Activated naive CD4-positive, alpha-beta T cell treated with Interleukin-2 at 50 U/mL for 16 hours (primary cell): Measurements from ENCODE around the gene SAMD14.
A peak's percentile ranks its signal among the peaks of the same experiment; 100 is the strongest.

ENCODE experiments used
- DNase-seq: peaks from one replicate; pipeline ENCODE4 v3.0.0-alpha.2; 2020

The SAMD14 gene

DNA sequence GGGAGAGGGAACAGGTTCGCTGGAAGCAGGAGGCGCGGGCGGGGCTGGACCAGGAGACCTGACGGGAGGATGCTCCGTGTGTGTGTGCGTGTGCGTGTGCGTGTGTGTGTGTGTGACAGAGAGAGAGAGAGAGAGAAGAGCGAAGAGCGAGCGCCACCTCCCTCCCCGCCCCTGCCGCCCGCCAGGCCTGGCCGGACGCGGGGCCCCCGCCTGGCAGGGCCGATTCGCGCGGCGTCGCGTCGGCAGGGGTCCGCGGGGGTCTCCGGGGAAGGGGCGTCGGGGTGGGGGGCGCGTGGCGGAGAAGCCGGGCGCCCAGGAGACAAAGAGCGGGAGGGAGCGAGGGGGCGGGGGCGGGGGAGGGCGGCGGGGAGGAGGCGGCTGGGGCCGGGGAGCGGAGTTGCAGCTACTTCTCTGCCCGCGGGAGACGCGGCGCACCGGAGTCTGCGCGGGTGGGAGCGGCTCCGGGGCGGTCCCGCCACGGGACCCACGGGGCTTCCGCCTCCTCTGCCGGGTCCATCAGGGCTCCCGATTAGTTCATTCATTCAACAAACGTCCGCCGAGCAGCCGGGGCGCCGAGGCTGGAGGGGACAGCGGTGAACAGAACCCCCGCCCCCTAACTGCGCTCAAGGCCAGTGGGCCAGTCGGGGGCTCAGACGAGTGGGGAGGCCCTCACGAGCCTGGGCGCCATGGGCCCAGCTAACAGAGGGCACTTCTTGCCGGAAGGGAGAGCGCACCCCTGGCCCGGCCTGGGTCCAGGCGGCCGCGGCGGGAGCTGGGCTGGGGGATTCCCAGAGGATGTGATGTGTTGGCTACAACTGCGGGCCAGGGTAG lies at the start of gene SAMD14:
SAMD14 (minus strand) TSS at position 433 of the 831 bp plus-strand sequence. CDS start 5,201 bp downstream, outside the sequence.
- DNase-seq: peak; percentile 50

- DNase-seq: peak; percentile 49
Measured at GRCh38 chr17:50177983-50178834, 48.2 kb upstream of the SAMD14 start.

GRCh38 chr17:50177476-50177875 lies 47.5 kb upstream of the SAMD14 start:
- DNase-seq: no peak

DNA sequence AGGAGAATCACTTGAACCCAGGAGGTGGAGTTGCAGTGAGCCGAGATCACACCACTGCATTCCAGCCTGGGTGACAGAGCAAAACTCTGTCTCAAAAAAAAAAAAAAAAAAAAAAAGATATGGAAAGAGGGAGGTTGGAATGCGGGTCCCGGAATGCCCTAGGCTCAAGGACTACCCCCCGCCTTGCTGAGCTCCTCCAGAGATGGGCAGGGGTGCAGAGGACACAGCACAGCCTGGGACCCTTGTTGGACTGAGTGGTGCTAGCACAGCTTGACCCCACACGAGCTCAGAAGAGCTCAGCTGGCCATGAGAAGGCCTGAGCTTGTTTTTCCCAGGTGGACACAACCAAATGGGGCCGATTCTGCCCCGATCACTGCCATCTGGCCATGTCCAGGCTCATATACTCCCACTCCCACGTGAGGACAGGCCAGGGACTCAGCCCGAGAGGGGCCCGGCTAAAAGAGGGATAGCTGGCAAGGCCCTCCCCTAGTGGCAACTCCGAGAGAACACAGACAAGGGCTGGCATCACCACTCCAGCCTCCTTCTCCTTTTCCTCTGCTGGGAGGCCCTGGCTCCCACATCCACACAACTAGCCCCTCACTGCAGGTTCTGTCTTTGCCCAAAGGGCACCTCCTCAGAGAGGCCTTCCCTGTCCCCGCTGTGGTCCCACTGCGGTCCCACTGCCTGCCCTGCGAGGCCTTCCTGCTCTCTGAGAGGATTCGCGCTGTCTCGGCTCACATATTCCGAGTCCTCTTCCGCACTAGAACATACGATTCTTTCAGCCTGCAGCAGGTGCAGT lies 46.8 kb upstream of the SAMD14 start:
- DNase-seq: no peak

GRCh38 chr17:50175035-50175807 lies 45.3 kb upstream of the SAMD14 start:
- no peak for DNase-seq

- no peak for DNase-seq
Measured at GRCh38 chr17:50174444-50174843, 44.5 kb upstream of the SAMD14 start.

DNA sequence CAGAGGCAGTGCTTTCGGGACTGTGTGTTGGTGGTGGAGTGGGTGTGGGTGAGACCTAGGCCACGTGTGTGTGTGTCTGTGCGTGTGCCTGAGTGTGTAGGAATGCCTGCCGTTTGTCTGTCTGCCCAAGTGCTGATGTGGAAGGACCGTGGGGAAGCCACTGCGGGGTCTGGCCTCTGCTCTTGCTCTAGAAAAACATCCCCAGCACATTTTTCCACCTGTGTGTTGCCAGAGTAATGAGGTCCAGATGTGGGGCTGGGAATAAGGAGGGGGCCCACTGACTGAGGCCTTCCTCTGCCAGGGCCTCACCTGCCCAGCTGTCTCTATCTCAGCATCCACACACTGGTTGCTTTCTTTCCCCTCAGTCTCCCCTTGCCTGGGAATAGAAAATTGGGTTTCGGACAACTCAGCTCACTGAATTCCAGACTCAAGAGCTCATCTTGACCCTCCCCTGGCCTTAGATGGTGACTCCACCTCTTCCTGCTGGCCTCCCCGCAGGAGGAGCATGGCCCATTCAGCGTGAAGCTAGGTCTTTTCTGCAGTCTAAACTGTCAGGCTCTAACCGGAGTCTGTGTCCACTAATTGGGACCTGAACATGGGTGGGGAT lies 43.5 kb upstream of the SAMD14 start:
- no peak for DNase-seq

GRCh38 chr17:50172936-50173334 lies 43.0 kb upstream of the SAMD14 start:
- no peak for DNase-seq

DNA sequence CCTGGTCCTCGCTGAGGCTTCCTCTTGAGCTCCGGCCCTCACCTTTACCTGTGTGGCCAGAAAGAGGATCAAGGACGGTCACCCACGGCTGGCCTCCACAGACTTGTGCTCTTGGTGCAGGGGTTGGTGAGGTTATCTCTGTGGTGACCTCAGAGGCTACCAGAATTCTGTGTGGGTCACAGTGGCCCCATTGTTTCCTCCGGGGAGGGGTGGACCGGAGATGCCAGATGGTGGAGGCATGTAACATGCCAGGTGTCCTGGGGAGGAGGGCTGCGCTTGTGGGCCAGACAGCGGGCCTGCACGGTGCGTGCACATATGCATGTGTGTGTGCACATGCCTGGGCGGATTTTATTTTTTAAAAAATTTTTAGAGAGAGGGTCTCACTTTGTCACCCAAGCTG lies 42.2 kb upstream of the SAMD14 start:
- DNase-seq: no peak

- no peak for DNase-seq
Measured at GRCh38 chr17:50171371-50172071, 41.6 kb upstream of the SAMD14 start.

DNA sequence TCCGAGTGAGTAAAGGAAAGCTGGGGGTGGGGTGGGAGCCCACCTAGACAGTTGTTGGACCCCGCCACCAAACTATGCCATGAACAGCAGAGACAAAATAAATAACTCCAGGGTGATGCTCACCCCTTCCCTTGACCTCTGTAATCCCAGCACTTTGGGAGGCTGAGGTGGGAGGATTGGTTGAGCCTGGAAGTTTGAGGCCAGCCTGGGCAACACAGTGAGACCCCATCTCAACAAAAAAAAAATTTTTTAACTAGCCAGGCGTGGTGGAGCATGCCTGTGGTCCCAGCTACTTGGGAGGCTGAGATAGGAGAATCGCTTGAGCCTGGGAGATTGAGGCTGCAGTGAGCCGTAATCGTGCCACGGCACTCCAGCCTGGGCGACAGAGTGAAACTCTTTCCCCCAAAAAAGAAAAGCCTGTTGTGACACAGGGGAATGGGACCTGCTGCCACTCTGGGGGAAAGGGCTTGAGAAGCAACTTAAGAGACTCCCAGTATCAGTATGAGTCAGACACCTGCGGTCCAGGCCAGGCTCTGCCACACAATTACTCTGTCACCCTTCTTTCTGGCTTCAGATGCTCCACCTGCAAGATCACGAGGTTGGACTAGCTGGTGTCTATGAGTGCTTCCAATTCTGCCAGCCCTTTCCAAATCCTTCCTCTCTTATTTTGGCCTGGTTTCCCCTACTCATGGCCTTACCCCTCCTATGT lies 40.9 kb upstream of the SAMD14 start:
- DNase-seq: no peak

- DNase-seq: no peak
Measured at GRCh38 chr17:50169881-50170459, 40.0 kb upstream of the SAMD14 start.

DNA sequence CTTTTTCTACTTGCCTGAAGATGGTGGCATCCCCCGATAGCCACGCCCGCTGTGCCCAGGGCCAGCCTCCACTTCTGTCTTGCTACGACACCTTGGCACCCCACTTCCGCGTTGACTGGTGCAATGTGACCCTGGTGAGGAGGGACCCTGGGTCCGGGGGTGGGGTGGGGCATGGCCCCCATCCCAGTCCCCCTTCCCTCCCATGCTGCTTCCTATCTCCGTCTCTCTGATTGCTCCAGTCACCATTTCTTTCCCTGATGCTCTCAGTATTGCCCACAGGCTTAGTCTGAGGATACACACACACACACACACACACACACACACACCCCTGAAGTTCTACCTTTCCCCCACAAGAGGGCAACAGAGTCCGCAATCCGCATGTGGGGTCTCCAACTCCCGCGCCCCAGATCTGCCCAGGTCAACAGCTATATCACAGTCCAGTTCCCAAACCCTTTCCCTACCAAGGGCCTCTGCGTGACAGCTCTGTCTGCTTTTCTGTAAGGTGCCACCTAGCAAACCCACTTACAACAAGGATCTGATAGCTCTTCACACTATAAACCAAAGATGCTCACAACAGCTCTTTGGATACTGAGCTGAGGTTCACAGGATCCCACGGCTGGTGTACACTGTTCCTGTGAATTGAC lies 39.3 kb upstream of the SAMD14 start:
- peak; percentile 53 for DNase-seq

DNA sequence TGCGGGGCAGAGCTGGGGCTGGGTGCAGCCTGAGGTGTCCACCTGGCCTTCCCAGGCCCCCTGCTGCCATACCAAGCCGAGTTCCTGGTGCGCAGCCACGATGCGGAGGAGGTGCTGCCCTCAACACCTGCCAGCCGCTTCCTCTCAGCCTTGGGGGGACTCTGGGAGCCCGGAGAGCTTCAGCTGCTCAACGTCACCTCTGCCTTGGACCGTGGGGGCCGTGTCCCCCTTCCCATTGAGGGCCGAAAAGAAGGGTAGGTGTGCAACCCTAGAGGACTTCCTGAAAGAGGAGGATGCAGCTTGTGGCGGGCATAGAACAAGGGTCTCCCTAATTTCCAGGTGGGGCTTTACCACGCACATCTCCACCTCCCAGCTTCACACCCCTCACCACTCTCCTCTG lies 38.4 kb upstream of the SAMD14 start:
- DNase-seq: no peak

DNA sequence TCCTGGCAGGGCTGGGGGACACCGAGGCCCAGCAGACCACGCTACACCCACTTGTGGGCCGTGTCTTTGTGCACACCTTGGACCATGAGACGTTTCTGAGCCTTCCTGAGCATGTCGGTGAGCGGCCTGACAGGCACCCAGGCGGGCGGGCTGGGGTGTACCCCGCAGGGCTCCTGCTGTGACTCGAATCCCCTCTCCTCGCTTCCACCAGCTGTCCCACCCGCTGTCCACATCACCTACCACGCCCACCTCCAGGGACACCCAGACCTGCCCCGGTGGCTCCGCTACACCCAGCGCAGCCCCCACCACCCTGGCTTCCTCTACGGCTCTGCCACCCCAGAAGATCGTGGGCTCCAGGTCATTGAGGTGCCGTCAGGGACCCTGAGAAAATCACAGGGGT lies 37.4 kb upstream of the SAMD14 start:
- no peak for DNase-seq

GRCh38 chr17:50166518-50167181 lies 36.7 kb upstream of the SAMD14 start:
- DNase-seq: no peak

- no peak for DNase-seq
Measured at GRCh38 chr17:50165867-50166517, 36.0 kb upstream of the SAMD14 start, which contains the start of gene SGCA. Gene SGCA, plus strand, starts transcription at chr17:50166005. Its CDS starts 36 bp downstream, at chr17:50166041.

DNA sequence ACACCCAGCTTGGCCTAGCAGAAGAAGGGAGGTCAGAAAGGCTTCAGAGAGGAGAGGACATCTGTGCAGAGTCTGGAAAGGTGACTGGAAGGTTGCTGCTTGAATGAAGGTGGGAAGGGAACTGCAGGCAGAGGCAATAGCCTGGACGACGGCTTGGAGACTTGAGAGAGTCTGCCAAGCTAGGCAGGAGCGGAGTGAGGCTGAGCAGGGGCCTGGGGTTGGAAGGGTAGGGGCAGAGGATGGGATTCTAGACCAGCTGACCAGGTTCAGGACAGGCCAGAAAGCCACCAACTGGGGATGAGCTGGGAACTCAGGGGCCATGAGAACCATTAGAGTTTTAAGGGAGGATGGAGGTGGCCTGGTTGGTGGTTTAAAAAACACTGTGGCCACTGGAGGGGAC lies 35.5 kb upstream of the SAMD14 start:
- no peak for DNase-seq
